HEK293T (cell line): Measurements from ENCODE around the gene CERS1.

Experiments
- ARNT ChIP-seq: fragments of 450-650 bp; IDR thresholded peaks from 2 replicates; pipeline ENCODE4 v1.6.1; 2017; ENCODE audit warnings: mild to moderate bottlenecking
- BHLHE40 ChIP-seq: fragments of 450-650 bp; IDR thresholded peaks from 2 replicates; pipeline ENCODE4 v1.6.1; 2016; ENCODE audit warnings: mild to moderate bottlenecking, moderate library complexity, borderline replicate concordance
- CTBP1 ChIP-seq: fragments of 450-650 bp; IDR thresholded peaks from 2 replicates; pipeline ENCODE4 v1.6.1; 2016; ENCODE audit warnings: borderline replicate concordance
- ELF4 ChIP-seq: fragments of 450-650 bp; IDR thresholded peaks from 2 replicates; pipeline ENCODE4 v1.6.1; 2017; ENCODE audit warnings: antibody characterized with exemption
- FOXA1 ChIP-seq: fragments of 450-650 bp; IDR thresholded peaks from 2 replicates; pipeline ENCODE4 v1.6.1; 2016; ENCODE audit warnings: mild to moderate bottlenecking
- FOXM1 ChIP-seq: fragments of 450-650 bp; IDR thresholded peaks from 2 replicates; pipeline ENCODE4 v1.6.1; 2017; ENCODE audit warnings: mild to moderate bottlenecking, borderline replicate concordance
- HDGF ChIP-seq: fragments of 450-650 bp; IDR thresholded peaks from 2 replicates; pipeline ENCODE4 v1.6.1; 2017; ENCODE audit warnings: antibody characterized with exemption, borderline replicate concordance
- LEF1 ChIP-seq: fragments of 450-650 bp; IDR thresholded peaks from 2 replicates; pipeline ENCODE4 v1.6.1; 2017; ENCODE audit warnings: mild to moderate bottlenecking, borderline replicate concordance
- NFRKB ChIP-seq: fragments of 450-650 bp; IDR thresholded peaks from 2 replicates; pipeline ENCODE4 v1.6.1; 2016; ENCODE audit warnings: mild to moderate bottlenecking, moderate library complexity
- PKNOX1 ChIP-seq: fragments of 450-650 bp; IDR thresholded peaks from 2 replicates; pipeline ENCODE4 v1.6.1; 2016
- SP1 ChIP-seq: fragments of 450-650 bp; IDR thresholded peaks from 2 replicates; pipeline ENCODE4 v1.6.1; 2017
- TARDBP ChIP-seq: fragments of 450-650 bp; IDR thresholded peaks from 2 replicates; pipeline ENCODE4 v1.6.1; 2016

DNA sequence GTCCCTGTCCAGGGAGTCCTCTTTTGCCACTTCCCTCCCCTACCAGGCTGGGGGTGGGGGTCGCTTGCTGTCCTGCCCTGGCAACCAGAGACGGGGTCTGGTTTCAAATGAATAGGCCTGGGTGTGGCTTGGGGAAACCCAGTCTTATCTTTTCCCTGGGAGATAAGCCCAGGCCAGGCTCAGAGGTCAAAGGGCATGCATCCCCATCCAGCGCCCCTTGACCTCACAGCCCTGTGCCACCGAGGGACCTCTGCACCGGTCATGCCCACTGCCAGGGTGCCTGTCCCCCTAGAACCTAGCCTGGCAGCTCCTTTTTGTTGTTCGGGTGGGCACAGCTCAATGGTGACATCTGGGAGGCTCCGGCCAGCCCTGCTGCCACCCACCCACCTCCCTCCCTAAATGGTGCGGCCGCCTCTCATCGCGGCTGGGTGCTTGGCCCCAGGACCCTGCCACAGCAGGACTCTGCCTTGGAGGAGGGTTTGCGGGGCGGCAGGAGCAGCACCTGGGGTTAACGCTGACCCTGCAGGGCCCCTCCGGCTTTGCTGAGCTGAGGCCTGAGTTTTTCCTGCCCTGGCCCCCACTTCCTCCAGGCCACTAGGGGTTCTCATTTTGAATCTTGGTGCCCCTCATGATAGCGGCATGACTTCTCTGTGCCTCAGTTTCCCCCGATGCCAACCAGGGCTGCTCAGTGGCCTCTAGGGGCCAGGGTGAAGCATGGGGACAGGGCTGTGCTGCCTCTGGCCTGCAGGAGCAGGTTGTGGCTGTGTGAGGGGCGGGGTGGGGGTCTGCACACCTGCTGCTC is 2.9 kb upstream of the CERS1 start:
- TF ChIP-seq NFRKB = no peak
- TF ChIP-seq CTBP1 = no peak
- TF ChIP-seq FOXM1 = no peak
- TF ChIP-seq TARDBP = no peak
- TF ChIP-seq ELF4 = no peak
- TF ChIP-seq LEF1 = no peak
- TF ChIP-seq PKNOX1 = no peak
- TF ChIP-seq ARNT = no peak
- TF ChIP-seq SP1 = no peak
- TF ChIP-seq HDGF = no peak
- TF ChIP-seq FOXA1 = no peak
- no peak for TF ChIP-seq BHLHE40
